Effector CD8-positive, alpha-beta T cell (primary cell): Measurements from ENCODE around the gene STAG1.
"Not testable (repeated sequence)": the region's sequence is repeated elsewhere in the genome, so short reads cannot be mapped to it uniquely, and the experiment has no call there.

Experiments
- DNase-seq: peaks from one replicate; lab custom pipeline; 2025; lab: John Stamatoyannopoulos, UW

The STAG1 gene

DNA sequence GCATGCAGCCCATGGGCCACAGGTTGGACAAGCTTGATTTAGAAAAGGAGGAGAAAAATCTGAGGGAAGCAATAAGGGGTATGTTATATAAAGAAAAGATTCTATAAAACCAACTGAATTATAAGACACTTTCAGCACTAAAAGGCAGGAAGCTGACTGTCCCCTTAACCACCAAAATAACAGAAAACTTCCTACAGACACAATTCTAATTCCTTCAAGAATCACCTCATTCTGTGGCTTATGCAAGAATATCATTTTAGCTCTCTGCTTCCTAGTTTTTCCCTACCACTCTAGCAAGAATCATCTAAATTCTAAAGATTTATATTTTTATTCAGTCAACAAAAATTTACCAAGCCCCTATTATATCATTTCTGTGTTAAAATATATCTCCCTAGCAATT is 6.3 kb downstream of the STAG1 start:
- no peak for DNase-seq

DNA sequence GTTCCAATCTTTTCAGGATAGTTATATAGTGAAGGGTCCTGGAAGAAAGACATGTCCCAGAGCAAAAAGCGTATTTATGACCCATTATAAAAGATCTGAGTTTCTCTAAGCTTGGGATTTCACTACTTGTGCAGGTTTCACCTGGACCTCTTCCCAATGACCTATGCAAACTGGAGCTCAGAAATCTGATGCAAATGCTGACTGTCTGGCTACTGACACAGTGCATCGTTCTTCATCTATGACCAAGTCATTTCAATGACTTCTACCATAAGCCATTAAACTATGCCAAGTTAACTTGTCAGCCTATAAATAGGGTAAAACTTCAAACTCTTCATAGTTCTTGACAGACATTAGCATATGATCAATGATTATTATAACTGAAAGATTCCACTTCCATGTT is 11.1 kb downstream of the STAG1 start:
- DNase-seq: no peak

DNA sequence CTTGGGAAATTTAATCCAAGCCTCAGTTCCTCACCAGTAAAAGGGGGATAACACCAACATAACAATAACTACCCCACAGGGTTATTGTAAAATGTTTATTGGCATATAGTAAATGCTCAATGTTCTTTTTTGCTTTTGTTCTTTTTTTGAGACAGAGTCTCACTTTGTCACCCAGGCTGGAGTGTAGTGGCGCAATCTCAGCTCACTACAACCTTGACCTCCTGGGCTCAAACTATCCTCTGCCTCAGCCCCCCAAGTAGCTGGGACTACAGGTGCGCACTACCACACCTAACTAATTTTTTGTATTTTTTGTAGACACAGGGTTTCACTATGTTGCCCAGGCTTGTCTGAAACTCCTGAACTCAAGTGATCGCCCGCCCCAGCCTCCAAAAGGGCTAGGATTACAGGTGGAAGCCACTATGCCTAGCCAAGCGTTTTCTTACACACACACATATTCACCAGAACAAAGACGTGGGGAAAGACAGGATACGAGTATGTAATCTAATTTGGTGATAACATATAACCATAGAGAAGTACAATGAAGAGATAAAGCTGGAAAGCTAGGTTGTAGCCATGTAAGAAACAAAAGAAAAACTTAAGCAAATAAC is 11.7 kb downstream of the STAG1 start:
- DNase-seq: no peak

DNA sequence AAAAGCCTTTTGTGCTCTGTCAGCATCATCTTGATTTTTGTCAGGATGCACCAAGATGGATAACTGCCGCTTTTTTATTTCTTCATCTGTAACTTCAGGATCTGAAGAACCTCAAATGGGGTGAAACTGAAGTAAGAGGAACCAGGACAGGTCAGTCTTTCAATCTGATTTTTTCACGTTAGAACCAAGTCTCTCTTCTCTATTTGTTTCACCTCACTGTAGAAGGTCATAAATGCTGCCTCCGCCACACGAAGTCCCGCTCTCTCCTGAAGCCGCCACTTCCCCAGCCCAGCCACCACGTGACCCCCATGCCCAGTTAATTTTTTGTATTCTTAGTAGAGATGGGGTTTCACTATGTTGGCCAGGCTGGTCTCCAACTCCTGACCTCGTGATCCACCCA is 15.2 kb downstream of the STAG1 start:
- not testable (repeated sequence) for DNase-seq

DNA sequence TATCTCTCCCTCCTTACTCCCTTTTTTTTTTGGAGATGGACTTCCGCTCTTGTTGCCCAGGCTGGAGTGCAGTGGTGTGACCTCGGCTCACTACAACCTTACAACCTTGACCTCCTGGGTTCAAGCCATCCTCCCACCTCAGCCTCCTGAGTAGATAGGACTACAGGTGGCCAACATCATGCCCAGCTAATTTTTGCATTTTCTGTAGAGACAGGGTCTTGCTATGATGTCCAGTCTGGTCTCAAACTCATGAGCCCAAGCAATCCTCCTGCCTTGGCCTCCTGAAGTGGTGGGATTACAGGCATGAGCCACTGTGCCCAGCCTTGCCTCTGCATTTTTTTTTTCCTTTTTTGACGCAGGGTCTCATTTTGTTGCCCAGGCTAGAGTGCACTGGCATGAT is 17.1 kb downstream of the STAG1 start:
- DNase-seq: no peak

DNA sequence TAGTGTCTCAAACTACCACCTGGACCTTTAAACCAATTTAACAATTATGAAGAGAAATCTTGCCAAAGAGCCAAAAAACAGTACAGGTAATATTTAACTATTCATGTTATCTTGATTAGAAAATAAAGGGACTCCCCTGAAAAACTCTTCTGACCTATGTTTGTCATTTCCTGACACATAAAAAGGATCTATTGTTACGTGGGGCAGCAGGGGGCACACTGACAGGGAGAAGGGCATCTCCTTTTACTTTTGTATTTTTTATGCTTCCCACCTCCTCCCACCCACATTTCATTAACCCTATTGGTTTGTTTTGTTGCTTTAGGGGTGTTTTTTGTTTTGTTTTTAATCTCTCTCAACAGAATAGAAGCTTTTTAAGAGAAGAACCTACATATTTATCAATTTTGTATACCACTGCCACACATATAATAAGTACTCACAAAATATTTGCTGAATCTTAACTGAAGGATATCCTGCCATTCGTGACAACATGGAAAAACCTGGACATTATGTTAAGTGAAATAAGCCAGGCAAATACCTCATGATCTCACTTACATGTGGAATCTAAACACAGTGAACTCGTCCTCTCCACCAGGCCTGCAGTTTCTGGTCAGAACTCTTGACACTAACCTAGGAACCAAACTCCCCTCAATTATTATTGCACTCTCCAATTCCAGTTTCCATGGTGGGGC is 17.7 kb downstream of the STAG1 start:
- no peak for DNase-seq

DNA sequence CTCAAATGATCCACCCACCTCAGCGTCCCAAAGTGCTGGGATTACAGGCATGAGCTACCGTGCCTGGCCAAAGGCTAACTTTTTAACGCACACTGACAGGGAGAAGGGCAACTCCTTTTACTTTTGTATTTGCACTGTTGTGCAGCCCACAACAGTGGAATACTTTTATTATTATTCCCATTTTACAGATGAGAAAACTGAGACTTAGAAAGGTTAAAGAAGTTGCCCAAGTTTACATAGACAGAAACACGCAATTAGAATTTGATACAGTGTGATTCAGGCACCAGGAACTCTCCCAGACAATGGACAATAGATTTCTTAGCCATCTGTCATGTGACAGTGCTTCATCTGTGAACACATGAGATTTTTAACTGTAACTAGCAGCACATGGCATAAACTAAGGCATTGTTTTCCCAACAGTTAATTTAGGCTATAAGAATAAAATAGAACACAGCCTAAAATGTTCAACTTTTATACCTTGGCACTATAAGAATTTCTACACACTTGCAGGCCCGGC is 18.8 kb downstream of the STAG1 start:
- no peak for DNase-seq

DNA sequence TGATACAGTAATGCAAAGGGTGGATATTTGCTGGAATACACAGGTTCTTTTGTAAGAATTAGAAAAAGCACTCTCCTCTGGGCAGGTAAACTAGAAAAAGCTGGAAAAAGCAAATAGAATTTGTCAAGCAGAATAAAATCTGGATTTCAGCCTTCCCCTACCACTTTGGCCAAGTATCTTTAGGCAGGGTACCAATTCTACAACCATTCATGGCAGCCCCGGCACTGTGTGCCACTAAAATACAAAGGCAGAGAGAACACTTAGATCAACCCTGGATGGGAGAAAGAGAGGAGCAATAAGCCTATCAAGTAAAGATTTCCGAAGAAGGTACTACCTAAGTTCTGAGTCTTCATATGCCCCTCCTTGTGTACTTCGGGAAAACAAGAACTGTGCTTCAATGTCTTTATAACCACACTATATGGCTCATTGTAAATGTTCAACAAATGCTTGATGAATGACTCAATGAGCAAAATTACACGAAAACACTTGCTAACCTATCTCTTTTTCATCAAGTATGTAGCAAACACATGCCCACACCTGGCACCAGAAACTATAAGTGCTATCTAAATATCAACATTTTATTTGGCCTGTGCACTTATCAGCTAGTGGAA is 20.8 kb downstream of the STAG1 start:
- no peak for DNase-seq

DNA sequence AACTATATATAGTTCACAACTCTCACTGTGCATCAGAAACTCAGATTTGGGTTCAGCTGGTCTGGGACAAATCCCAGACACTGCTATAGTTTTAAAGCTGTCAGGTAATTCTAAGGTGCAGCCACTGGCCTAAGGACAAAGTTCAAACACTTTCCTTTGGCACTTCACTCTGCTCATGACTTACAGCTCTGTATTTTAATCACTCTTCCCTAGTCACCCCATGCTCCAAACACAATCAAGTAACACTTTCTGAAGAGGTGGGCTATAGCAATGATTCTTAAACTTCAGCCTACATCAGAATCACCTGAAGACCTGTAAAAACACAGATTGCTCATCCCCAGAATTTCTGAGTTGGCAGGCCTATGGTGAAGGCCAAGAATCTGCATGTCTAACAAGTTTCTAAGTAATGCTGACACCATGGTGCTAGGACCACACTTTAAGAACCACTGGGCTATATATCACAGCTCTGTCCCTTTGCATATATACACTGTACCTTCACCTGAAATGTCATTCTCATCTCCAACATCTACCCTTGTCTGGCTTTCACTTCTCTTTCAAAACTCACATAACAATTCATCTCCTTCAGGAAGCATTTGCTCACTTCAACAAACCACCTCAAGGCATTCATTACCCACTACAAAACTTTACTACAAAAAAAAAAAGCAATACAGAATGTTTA is 21.4 kb downstream of the STAG1 start:
- no peak for DNase-seq

DNA sequence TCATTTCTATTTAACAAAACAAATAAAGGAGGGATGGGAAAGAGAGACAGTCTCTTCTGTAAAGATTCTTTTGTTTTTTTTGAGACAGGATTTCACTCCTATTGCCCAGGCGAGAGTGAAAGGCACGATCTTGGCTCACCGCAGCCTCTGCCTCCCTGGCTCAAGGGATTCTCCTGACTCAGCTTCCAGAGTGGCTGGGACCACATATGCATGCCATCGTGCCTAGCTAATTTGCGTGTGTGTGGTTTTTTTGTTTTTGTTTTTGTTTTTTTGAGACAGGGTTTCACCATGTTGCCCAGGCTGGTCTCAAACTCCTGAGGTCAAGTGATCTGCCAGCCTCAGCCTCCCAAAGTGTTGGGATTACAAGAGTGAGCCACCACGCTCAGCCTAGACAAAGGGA is 23.3 kb downstream of the STAG1 start:
- DNase-seq: no peak

DNA sequence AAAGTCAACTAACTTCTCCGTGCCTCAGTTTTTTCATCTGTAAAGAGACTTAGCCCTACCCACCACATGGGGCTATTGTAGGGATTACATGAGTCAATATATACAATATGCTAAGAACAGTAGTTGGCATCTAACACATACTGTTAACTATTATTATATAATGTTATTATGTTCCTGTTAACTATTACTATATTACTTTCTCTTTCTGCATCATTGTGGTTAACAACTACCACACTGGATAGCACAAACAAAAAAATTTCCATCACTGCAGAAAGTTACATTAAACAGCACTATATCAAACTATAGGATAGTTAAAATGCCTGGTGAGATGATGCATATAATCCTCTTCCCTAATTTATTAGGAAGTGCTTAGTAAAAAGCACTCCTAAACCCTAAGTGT is 23.7 kb downstream of the STAG1 start:
- no peak for DNase-seq

DNA sequence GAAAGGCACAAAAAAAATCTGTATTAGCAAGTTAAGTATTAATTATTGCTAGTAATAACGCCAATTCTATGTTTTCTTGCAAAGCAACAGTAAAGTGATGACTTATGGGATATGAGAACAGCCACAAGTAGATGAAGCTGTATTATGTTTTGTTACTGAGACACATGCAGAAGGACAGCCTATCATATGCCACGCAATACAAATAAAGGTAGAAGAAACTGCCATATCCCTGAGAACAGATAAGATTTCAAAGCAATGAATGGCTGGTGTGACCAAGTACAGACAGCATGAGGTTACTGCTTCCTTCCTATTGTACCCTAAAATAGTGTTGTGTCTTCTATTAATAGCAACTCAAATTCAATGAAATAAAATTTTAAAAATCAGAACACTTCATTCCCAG is 26.7 kb downstream of the STAG1 start:
- no peak for DNase-seq

DNA sequence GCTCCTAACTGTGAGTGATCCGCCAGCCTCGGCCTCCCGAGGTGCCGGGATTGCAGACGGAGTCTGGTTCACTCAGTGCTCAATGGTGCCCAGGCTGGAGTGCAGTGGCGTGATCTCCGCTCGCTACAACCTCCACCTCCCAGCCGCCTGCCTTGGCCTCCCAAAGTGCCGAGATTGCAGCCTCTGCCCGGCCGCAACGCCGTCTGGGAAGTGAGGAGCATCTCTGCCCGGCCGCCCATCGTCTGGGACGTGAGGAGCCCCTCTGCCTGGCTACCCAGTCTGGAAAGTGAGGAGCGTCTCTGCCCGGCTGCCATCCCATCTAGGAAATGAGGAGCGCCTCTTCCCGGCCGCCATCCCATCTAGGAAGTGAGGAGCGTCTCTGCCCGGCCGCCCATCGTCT is 29.3 kb downstream of the STAG1 start:
- DNase-seq: not testable (repeated sequence)

DNA sequence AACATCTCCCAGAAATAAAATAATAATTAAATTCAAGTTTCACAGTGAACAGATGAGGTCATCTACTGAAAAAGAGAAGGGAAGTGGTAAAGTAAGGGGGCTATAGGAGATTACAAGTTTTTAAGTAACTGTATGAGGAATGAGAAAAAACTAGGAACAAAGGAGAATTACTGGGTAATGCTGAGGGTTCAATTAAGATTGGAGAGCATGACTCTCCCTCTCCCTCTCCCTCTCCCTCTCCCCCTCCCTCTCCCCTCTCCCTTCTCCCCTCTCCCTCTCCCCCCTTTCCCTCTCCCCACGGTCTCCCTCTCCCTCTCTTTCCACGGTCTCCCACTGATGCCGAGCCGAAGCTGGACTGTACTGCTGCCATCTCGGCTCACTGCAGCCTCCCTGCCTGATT is 29.8 kb downstream of the STAG1 start:
- not testable (repeated sequence) for DNase-seq

DNA sequence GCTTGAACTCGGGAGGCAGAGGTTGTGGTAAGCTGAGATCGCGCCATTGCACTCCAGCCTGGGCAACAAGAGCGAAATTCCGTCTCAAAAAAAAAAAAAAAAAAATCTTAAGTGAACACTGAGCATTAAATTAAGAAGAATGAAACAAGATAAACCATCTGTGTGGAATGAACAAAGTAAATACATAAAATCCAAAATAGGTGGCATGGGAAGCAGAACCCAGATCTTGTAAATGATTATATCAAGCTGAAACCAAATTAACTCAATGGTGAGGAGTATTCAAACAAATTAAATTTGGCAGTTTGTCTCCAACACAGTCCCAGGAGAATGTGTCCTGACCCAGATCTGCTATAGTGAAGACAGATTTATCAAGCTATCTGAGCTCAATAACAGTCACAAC is 32.1 kb downstream of the STAG1 start:
- DNase-seq: no peak

DNA sequence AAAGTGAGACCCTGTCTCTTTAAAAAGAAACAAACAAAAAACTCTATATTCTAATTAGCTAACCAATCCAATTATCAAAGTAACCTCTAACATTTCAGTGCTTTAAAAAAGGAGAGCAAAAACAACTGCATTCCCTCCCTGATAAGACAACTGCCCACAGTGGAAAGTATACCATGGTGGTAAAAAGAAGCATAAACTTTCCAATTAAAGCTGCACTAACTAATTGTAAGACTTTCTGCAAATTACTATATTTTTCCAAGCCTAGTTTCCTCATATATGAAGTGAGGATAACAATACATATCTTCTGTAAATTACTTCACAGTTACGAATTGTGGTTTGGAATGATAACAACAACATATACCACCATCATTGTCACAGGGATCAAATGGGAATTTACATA is 35.5 kb downstream of the STAG1 start:
- DNase-seq: no peak

DNA sequence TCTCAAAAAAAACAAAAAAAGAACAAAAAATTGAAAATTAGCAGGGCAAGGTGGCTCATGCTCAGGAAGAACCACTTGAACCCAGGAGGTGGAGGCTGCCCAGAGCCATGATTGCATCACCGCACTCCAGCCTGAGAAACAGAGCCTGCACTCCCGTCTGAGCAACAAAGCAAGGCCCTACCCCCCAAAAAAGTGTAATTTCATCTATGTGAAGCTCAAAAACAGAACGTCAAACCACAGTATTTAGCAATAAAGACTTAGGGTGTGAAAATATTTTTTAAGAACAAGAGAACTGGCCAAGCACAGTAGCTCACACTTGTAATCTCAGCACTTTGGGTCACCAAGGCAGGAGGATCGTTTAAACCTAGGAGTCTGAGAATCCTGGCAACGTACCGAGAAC is 38.2 kb downstream of the STAG1 start:
- DNase-seq: no peak

DNA sequence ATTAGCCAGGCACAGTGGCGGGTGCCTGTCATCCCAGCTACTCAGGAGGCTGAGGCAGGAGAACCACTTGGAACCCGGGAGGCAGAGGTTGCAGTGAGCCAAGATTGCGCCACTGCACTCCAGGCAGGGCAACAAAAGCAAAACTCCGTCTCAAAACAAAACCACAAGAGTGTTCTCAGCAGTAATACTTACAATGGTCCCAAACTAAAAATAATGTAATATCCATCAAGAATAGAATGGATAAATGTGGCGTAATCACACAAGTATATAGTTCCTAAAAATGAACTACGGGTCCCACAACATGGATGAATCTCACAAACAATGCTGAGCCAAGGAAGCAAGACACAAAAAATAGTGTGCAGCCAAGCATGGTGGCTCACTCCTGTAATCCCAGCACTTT is 39.2 kb downstream of the STAG1 start:
- no peak for DNase-seq

DNA sequence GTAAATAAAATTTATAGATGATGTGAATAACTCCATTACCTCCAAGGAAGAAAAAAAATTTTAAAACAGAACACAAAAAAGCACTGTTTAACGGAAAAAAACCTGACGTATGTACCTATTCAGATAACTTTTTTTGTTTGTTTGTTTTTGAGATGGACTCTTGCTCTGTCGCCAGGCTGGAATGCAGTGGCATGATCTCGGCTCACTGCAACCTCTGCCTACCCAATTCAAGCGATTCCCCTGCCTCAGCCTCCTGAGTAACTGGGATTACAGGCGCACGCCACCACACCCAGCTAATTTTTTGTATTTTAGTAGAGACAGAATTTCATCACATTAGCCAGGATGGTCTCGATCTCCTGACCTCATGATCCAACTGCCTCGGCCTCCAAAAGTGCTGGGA is 40.3 kb downstream of the STAG1 start:
- not testable (repeated sequence) for DNase-seq

DNA sequence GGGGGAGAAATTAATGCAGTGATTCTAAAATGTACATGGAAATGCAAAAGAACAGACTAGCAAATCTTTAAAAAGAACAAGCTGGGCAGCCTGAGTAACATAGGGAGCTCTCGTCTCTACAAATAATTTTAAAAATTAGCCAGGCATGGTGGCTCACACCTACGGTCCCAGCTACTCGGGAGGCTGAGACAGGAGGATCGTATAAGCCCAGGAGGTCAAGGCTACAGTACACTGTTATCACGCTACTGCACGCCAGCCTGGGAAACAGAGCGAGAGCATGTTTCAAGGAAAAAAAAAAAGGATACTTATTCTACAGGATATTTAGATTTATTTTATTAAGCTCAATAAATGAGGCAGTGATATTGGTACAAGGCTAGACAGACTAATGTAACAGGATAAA is 40.9 kb downstream of the STAG1 start:
- DNase-seq: no peak

DNA sequence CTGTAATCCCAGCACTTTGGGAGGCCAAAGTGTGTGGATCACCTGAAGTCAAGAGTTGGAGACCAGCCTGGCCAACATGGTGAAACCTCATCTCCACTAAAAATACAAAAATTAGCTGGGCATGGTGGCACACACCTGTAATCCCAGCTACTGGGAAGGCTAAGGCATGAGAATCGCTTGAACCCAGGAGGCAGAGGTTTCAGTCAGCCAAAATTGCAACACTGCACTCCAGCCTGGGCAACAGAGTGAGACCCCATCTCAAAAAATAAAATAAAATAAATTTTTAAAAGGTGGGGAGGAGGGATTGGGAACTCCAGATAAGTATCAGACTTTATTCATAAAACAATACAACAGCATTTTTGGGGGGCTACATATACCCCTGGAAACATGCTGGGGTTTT is 42.4 kb downstream of the STAG1 start:
- not testable (repeated sequence) for DNase-seq

DNA sequence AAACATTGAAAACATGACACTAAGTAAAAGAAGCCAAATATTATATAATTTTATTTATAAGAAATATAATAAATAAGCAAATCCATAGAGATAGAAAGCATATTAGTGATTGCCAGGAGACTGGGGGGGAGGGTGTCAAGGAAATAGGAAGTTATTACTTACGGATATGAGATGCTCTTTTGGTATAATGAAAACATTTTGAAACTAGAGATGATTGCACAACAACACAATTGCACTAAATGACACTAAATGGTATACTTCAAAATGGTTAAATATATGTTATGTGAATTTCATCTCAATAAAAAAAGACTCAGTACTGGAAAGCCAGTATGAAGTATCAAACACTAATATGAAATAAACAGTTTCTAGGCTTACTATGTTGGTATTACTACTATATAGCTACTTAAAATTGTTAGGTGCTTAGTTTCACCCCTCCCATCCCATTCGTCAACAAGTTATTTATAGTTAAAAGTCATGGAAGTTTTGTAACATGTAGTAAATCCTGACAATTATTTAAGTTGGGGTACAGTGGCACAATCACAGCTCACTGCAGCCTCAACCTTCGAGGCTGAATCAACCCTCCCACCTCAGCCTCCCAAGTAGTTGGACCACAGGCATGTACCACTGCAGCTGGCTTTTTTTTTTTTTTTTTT is 43.7 kb downstream of the STAG1 start:
- DNase-seq: no peak
